Neural progenitor cell (in vitro differentiated cells): ENCODE data around the gene KCTD3.

Experiments
- EZH2phosphoT487 ChIP-seq: fragments of 200-600 bp; sonication (generic); IDR thresholded peaks from 2 replicates; pipeline ENCODE4 v1.6.1; 2017; ENCODE audit warnings: antibody characterized with exemption
- TF ChIP-seq, protein P1 (sequence below): fragments of 200-600 bp; sonication (generic); IDR thresholded peaks from 2 replicates; pipeline ENCODE4 v1.5.1; 2017; ENCODE audit warnings: antibody characterized with exemption, mild to moderate bottlenecking

DNA sequence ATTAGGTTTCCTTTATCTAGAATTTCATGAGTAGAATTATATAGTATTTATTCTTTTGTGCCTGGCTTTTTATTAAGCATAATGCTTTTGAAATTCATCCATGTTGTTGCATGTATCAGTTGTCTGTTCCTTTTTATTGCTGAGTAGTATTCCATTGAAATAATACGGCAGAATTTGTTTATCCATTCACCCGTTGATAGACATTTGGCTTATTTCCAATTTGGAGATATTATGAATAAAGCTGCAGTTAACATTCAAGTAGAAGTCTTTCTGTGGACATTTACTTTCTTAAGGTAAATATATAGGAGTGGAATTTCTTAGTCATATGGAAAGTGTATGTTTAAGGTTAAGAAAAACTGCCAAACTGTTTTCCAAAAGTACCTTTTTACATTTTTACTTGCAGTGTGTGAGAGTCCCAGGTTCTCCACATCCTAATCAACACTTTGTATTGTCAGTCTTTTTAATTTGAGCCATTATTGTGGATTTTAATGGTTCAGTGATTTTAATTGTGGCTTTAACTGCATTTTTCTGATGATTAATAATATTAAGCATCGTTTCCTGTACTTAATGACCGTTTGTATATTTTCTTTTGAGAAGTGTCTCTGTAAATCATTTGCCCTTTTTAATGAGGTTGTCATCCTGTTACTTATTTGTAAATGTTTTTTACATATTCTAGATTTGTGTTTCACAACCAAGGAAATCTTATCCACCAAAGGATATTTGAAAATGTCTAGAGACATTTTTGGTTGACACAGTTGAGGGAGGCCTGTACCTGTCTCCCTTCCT, 22.7 kb downstream of the KCTD3 start:
- TF ChIP-seq, protein P1, sequence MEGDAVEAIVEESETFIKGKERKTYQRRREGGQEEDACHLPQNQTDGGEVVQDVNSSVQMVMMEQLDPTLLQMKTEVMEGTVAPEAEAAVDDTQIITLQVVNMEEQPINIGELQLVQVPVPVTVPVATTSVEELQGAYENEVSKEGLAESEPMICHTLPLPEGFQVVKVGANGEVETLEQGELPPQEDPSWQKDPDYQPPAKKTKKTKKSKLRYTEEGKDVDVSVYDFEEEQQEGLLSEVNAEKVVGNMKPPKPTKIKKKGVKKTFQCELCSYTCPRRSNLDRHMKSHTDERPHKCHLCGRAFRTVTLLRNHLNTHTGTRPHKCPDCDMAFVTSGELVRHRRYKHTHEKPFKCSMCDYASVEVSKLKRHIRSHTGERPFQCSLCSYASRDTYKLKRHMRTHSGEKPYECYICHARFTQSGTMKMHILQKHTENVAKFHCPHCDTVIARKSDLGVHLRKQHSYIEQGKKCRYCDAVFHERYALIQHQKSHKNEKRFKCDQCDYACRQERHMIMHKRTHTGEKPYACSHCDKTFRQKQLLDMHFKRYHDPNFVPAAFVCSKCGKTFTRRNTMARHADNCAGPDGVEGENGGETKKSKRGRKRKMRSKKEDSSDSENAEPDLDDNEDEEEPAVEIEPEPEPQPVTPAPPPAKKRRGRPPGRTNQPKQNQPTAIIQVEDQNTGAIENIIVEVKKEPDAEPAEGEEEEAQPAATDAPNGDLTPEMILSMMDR: no peak
- no peak for TF ChIP-seq EZH2phosphoT487
